GM12878 (cell line): ENCODE results near the gene ABCC4. TPM values are rescaled to one million over a fixed set of nuclear protein-coding genes. Genes with fewer than 3 reads are reported as not detected.

ENCODE experiments used
- ATAC-seq: fragments of 200-7000 bp; cut with Tn5 transposase; 3 replicates; pipeline ENCODE4 v1.9.1; 2020; ENCODE audit warnings: mild to moderate bottlenecking, moderate library complexity
- BruUV-seq: library from RNA; stranded (reverse); fragments of 400-500 nt; replicated peaks from 2 replicates; lab custom pipeline; 2021; lab: Mats Ljungman, UMichigan
- CTCF ChIA-PET: fragments of 300-600 bp; sonication (Branson Sonifier 250); formaldehyde crosslinking; extraction: SDS; loops from one replicate; lab custom pipeline; 2021; ENCODE audit warnings: inconsistent platforms; lab: Yijun Ruan, JAX
- POLR2A ChIA-PET: fragments of 350-600 bp; formaldehyde crosslinking; extraction: SDS; loops from one replicate; lab custom pipeline; 2021; ENCODE audit warnings: inconsistent platforms; lab: Charles Lee
- RAD21 ChIA-PET: fragments of 300-600 bp; sonication (Branson Sonifier 250); formaldehyde crosslinking; loops from one replicate; lab custom pipeline; 2023; ENCODE audit warnings: antibody characterized with exemption; ENCODE audit not compliant: unreplicated experiment; lab: Charles Lee
- SMC1A ChIA-PET: fragments of 300-600 bp; sonication (Branson Sonifier 250); formaldehyde crosslinking; loops from one replicate; lab custom pipeline; 2023; ENCODE audit not compliant: unreplicated experiment, uncharacterized antibody; lab: Charles Lee
- DNase-seq: peaks from one replicate; pipeline ENCODE4 v3.0.0-alpha.2; 2011; ENCODE audit warnings: low read depth, low spot score
- FAIRE-seq: peaks from 3 replicates; lab custom pipeline; 2011; peaks lifted over from hg19 to GRCh38; lab: Jason Lieb, UNC
- H2AFZ ChIP-seq: 2 replicates; pipeline ENCODE4 v1.6.0; 2011; ENCODE audit warnings: low read depth, low read length, control low read depth; ENCODE audit not compliant: control insufficient read depth
- H3K27ac ChIP-seq: 2 replicates; pipeline ENCODE4 v1.5.1; 2011; ENCODE audit warnings: control low read depth; ENCODE audit not compliant: control insufficient read depth, insufficient read depth
- H3K27me3 ChIP-seq, 2 experiments: replicated peaks in 1 of 2; 2 replicates each; pipeline versions ENCODE4 v1.6.0 to v1.6.1; 2011; ENCODE audit warnings: low read length in 1 of 2; ENCODE audit not compliant: control insufficient read depth in 2 of 2, insufficient read depth in 2 of 2
- H3K36me3 ChIP-seq, 2 experiments: 2 replicates each; pipeline ENCODE4 v1.5.1; 2011; ENCODE audit warnings: low read length in 1 of 2; ENCODE audit not compliant: control insufficient read depth in 2 of 2, insufficient read depth in 2 of 2
- H3K4me1 ChIP-seq: 2 replicates; pipeline ENCODE4 v1.6.1; 2011; ENCODE audit warnings: mild to moderate bottlenecking, low read length, moderate library complexity, mixed read lengths; ENCODE audit not compliant: control insufficient read depth, insufficient read depth
- H3K4me2 ChIP-seq: 2 replicates; pipeline ENCODE4 v1.6.0; 2011; ENCODE audit warnings: control low read depth; ENCODE audit not compliant: control insufficient read depth, insufficient read depth
- H3K4me3 ChIP-seq: fragments of 200-600 bp; sonication (generic); 2 replicates; pipeline ENCODE4 v1.5.1; 2016
- H3K79me2 ChIP-seq: 2 replicates; pipeline ENCODE4 v1.6.0; 2011; ENCODE audit warnings: low read length; ENCODE audit not compliant: control insufficient read depth, insufficient read depth
- H3K9ac ChIP-seq: 2 replicates; pipeline ENCODE4 v1.8.0; 2011; ENCODE audit warnings: low read length, control low read depth, mixed read lengths; ENCODE audit not compliant: control insufficient read depth, insufficient read depth
- H3K9me3 ChIP-seq: replicated peaks from 3 replicates; pipeline ENCODE4 v1.5.1; 2011; ENCODE audit warnings: mild to moderate bottlenecking, low read length; ENCODE audit not compliant: control insufficient read depth, insufficient read depth
- H4K20me1 ChIP-seq: 2 replicates; pipeline ENCODE4 v1.6.0; 2011; ENCODE audit not compliant: control insufficient read depth, insufficient read depth
- CEBPB ChIP-seq, 2 experiments: fragments of 150-350 bp in 1 of 2; IDR thresholded peaks; 2 replicates each; pipeline ENCODE4 v1.6.1; 2012 to 2014; ENCODE audit warnings: low read depth in 2 of 2, low read length in 2 of 2, borderline replicate concordance in 1 of 2, inconsistent platforms in 1 of 2
- IKZF2 ChIP-seq, 2 experiments: fragments of 450-650 bp; IDR thresholded peaks; 2 replicates each; pipeline ENCODE4 v1.6.1; 2017; ENCODE audit warnings: mild to moderate bottlenecking in 2 of 2, moderate library complexity in 2 of 2
- RFX5 ChIP-seq: IDR thresholded peaks from 2 replicates; pipeline ENCODE4 v1.6.1; 2011; ENCODE audit warnings: low read depth, low read length, improper control_type of control experiment
- TBL1XR1 ChIP-seq: IDR thresholded peaks from 2 replicates; pipeline ENCODE4 v1.6.1; 2012; ENCODE audit warnings: low read depth, low read length, improper control_type of control experiment
- TCF7 ChIP-seq: IDR thresholded peaks from 2 replicates; pipeline ENCODE4 v1.6.1; 2014; ENCODE audit warnings: antibody characterized with exemption, borderline replicate concordance
- WGBS: methylation state at CpG from one replicate; pipeline ENCODE4 v1.1.6; 2016; ENCODE audit warnings: low lambda C conversion rate; ENCODE audit not compliant: insufficient replicate concordance, insufficient coverage; ENCODE audit errors: missing lambda C conversion rate; 5-methylcytosine and 5-hydroxymethylcytosine counted together
- in situ Hi-C: fragments of 300-500 bp; cut with MboI; formaldehyde crosslinking; loops from 9 replicates; pipeline ENCODE4 v1.14.3; 2018; ENCODE audit warnings: mixed read lengths
- intact Hi-C: fragments of 100-400 bp; cut with micrococcal nuclease; formaldehyde crosslinking; loops from one replicate; pipeline ENCODE4 v1.14.2; 2022; ENCODE audit not compliant: unreplicated experiment
- polyA plus RNA-seq, 11 experiments: library from polyadenylated mRNA; depleted of rRNA in 4 of 11; unstranded in 6 of 11; stranded (reverse) in 5 of 11; fragments of >200 nt; fragmentation: Nextera tagmentation in 4 of 11; fragmentation: Illumina TruSeq in 1 of 11; extraction: Ambion mirVana in 4 of 11; extraction: Trizol in 1 of 11; gene quantifications; 1 replicate in 1 of 11; 2 replicates in 10 of 11; pipeline versions ENCODE4 v1.2.1 to v1.2.3, GENCODE V29; 2011 to 2016; ENCODE audit warnings: inconsistent platforms in 2 of 11, missing spikeins in 2 of 11, low read depth in 1 of 11
- total RNA-seq, 4 experiments: library from RNA; depleted of rRNA in 3 of 4; stranded (reverse); fragments of >200 nt in 3 of 4; fragmentation: Illumina TruSeq in 1 of 4; extraction: Trizol in 1 of 4; gene quantifications; 2 replicates each; pipeline versions ENCODE4 v1.2.1 to v1.2.3, GENCODE V29; 2013 to 2021
- TF ChIP-seq, protein P1 (sequence below), 3 experiments: IDR thresholded peaks in 2 of 3; conservative IDR thresholded peaks in 1 of 3; 2 replicates each; pipeline ENCODE4 v1.5.1; 2011; ENCODE audit warnings: low read depth in 3 of 3, low read length in 3 of 3, mild to moderate bottlenecking in 3 of 3, control low read depth in 2 of 3, moderate library complexity in 2 of 3, inconsistent platforms in 1 of 3, mixed read lengths in 1 of 3; ENCODE audit not compliant: control insufficient read depth in 2 of 3, insufficient read depth in 1 of 3; ENCODE audit errors: extremely low read depth in 1 of 3

ABCC4 gene
- total and polyA plus RNA-seq, 10 of the 15 experiments (the other 5 are each of a cell fraction or from before 2014, with no cell fraction given), result 7.2 to 44.4 (median 24.1) TPM

DNA sequence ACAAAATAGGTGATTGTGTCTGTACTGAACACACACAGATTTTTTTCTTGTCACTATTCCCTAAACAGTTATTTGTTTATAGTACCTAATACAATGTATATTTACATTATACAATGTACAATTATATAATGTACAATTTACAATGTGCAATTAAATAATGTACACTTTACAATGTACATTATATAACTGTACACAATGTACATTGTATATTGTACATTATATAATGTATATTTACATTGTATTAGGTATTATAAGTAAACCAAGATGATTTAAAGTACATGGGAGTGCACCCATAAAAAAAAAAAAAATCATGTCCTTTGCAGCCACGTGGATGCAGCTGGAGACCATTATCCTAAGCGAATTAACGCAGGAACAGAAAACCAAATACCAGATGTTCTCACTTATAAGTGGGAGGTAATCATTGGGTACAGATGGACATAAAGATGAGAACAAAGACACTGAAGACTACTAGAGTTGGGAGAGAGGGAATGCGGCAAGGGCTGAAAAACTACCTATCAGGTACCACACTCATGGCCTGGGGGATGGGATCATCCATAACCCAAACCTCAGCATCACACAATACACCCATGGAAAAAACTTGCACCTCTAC is 68.1 kb downstream of the ABCC4 start:
- H3K9me3 ChIP-seq, result no peaks in the 10 kb centered on the region
- no peak for TF ChIP-seq IKZF2 (IDR thresholded peaks at IDR 0.05)
- TF ChIP-seq TBL1XR1, result no peak
- no peak for TF ChIP-seq CEBPB (IDR thresholded peaks at IDR 0.05; ENCODE audit: borderline replicate concordance in 1 of 2, low read depth in 2 of 2, low read length in 2 of 2)
- TF ChIP-seq, protein P1, sequence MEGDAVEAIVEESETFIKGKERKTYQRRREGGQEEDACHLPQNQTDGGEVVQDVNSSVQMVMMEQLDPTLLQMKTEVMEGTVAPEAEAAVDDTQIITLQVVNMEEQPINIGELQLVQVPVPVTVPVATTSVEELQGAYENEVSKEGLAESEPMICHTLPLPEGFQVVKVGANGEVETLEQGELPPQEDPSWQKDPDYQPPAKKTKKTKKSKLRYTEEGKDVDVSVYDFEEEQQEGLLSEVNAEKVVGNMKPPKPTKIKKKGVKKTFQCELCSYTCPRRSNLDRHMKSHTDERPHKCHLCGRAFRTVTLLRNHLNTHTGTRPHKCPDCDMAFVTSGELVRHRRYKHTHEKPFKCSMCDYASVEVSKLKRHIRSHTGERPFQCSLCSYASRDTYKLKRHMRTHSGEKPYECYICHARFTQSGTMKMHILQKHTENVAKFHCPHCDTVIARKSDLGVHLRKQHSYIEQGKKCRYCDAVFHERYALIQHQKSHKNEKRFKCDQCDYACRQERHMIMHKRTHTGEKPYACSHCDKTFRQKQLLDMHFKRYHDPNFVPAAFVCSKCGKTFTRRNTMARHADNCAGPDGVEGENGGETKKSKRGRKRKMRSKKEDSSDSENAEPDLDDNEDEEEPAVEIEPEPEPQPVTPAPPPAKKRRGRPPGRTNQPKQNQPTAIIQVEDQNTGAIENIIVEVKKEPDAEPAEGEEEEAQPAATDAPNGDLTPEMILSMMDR (IDR thresholded peaks at IDR 0.05 in 2 of 3, conservative IDR thresholded peaks at IDR 0.05 in 1 of 3; ENCODE audit: control insufficient read depth in 2 of 3, extremely low read depth in 1 of 3, insufficient read depth in 1 of 3, low read depth in 3 of 3, low read length in 3 of 3), result no peak
- TF ChIP-seq TCF7, result no peak
- TF ChIP-seq RFX5, result no peak
- H3K79me2 ChIP-seq, result peaks cover 23% of the 10 kb centered on the region
- H3K4me2 ChIP-seq, result no peak overlapping the region
- ATAC-seq (no peak), FAIRE-seq (no peak), DNase-seq (no peak)
- WGBS, result 76% methylated on average over 4 of the region's 4 CpGs
- H3K27me3 ChIP-seq, result no peaks in the 10 kb centered on the region
- ChIA-PET POLR2A (no interaction called here), CTCF (interaction anchor here (1.1 kb wide), 1 partner anchor 172 kb away, joined by 3 read pairs; no protein-coding TSS in a partner anchor), SMC1A (interaction anchor here (0.8 to 9.7 kb wide), 2 partner anchors 19 to 48 kb away, joined by 5 to 109 read pairs; no protein-coding TSS in a partner anchor), RAD21 (interaction anchor here (1.5 kb wide), 1 partner anchor 11 kb away, joined by 6 read pairs; no protein-coding TSS in a partner anchor)
- no peaks in the 10 kb centered on the region for H4K20me1 ChIP-seq
- H2AFZ ChIP-seq, result no peak overlapping the region
- no peak overlapping the region for H3K4me3 ChIP-seq
- in situ Hi-C loops, result no loop called here
- H3K9ac ChIP-seq, result no peak overlapping the region
- intact Hi-C loops, result no loop called here
- H3K4me1 ChIP-seq, result peaks cover 35% of the 10 kb centered on the region
- H3K36me3 ChIP-seq, result peaks cover 2 to 16% of the 10 kb centered on the region in 2 experiments; a peak in 3 of 4 replicates
- BruUV-seq, result no TSS peak
- H3K27ac ChIP-seq, result no peak overlapping the region
